H9 (cell line): ENCODE data around the gene HPS4. TPM values are rescaled to one million over a fixed set of nuclear protein-coding genes. Genes with fewer than 3 reads are reported as not detected.

Source experiments
- DNase-seq: peaks from one replicate; pipeline ENCODE4 v3.0.0-alpha.2; 2017
- H2AFZ ChIP-seq: one replicate; pipeline ENCODE4 v1.6.1; 2013; ENCODE audit warnings: mild to moderate bottlenecking, low read length, control low read depth, moderate library complexity
- H2AK5ac ChIP-seq: 2 replicates; pipeline ENCODE4 v1.6.1; 2013; ENCODE audit warnings: low read length, control low read depth, mixed read lengths; ENCODE audit not compliant: insufficient read length
- H2BK120ac ChIP-seq: one replicate; pipeline ENCODE4 v1.6.1; 2013; ENCODE audit warnings: low read depth, mild to moderate bottlenecking, low read length, control low read depth, inconsistent platforms; ENCODE audit not compliant: poor library complexity, severe bottlenecking
- H2BK12ac ChIP-seq: 2 replicates; pipeline ENCODE4 v1.6.1; 2013; ENCODE audit warnings: low read length, control low read depth, mixed read lengths, low read depth; ENCODE audit not compliant: insufficient read length
- H2BK15ac ChIP-seq: 2 replicates; pipeline ENCODE4 v1.6.1; 2013; ENCODE audit warnings: low read depth, low read length, control low read depth
- H2BK20ac ChIP-seq: one replicate; pipeline ENCODE4 v1.6.1; 2013; ENCODE audit warnings: low read depth, mild to moderate bottlenecking, low read length, control low read depth, inconsistent platforms; ENCODE audit not compliant: poor library complexity, severe bottlenecking
- H2BK5ac ChIP-seq: 2 replicates; pipeline ENCODE4 v1.6.1; 2013; ENCODE audit warnings: low read length, control low read depth, mixed read lengths; ENCODE audit not compliant: insufficient read length
- H3K14ac ChIP-seq: 2 replicates; pipeline ENCODE4 v1.6.1; 2013; ENCODE audit warnings: low read length, control low read depth; ENCODE audit not compliant: insufficient read depth
- H3K18ac ChIP-seq: 2 replicates; pipeline ENCODE4 v1.6.1; 2013; ENCODE audit warnings: low read depth, mild to moderate bottlenecking, mixed read lengths, low read length, control low read depth; ENCODE audit not compliant: insufficient read length
- H3K23ac ChIP-seq: 2 replicates; pipeline ENCODE4 v1.6.1; 2013; ENCODE audit warnings: low read length, control low read depth, mixed read lengths, low read depth; ENCODE audit not compliant: insufficient read length
- H3K23me2 ChIP-seq: 2 replicates; pipeline ENCODE4 v1.6.1; 2013; ENCODE audit warnings: low read depth, mild to moderate bottlenecking, mixed read lengths, low read length, control low read depth; ENCODE audit not compliant: insufficient read length, poor library complexity, severe bottlenecking
- H3K27ac ChIP-seq: 2 replicates; pipeline ENCODE4 v1.5.1; 2013; ENCODE audit warnings: low read length, control low read depth, mixed read lengths, low read depth; ENCODE audit not compliant: insufficient read length
- H3K27me3 ChIP-seq: 2 replicates; pipeline ENCODE4 v1.6.1; 2013; ENCODE audit warnings: low read length, control low read depth, inconsistent platforms; ENCODE audit not compliant: insufficient read depth
- H3K4ac ChIP-seq: 2 replicates; pipeline ENCODE4 v1.6.1; 2013; ENCODE audit warnings: low read depth, mild to moderate bottlenecking, control low read depth, inconsistent platforms, low read length, moderate library complexity
- H3K4me1 ChIP-seq: 2 replicates; pipeline ENCODE4 v1.6.1; 2013; ENCODE audit warnings: low read length, control low read depth, inconsistent platforms; ENCODE audit not compliant: insufficient read depth
- H3K4me2 ChIP-seq: 2 replicates; pipeline ENCODE4 v1.6.1; 2013; ENCODE audit warnings: low read length, control low read depth, mixed read lengths; ENCODE audit not compliant: insufficient read length, insufficient read depth
- H3K56ac ChIP-seq: 2 replicates; pipeline ENCODE4 v1.6.1; 2013; ENCODE audit warnings: low read depth, mild to moderate bottlenecking, mixed read lengths, low read length, control low read depth; ENCODE audit not compliant: insufficient read length
- H3K79me1 ChIP-seq: 2 replicates; pipeline ENCODE4 v1.6.1; 2013; ENCODE audit warnings: low read depth, mild to moderate bottlenecking, moderate library complexity, low read length, control low read depth, inconsistent platforms; ENCODE audit not compliant: insufficient read depth, poor library complexity, severe bottlenecking
- H3K79me2 ChIP-seq: 2 replicates; pipeline ENCODE4 v1.6.1; 2013; ENCODE audit warnings: low read length, control low read depth, inconsistent platforms; ENCODE audit not compliant: insufficient read depth
- H3K9ac ChIP-seq: 2 replicates; pipeline ENCODE4 v1.6.1; 2013; ENCODE audit warnings: low read length, control low read depth, mixed read lengths; ENCODE audit not compliant: insufficient read length; ENCODE audit errors: extremely low read depth
- H3K9me3 ChIP-seq: one replicate; pipeline ENCODE4 v1.6.1; 2013; ENCODE audit warnings: low read depth, low read length, inconsistent platforms; ENCODE audit not compliant: control insufficient read depth
- H3T11ph ChIP-seq: one replicate; pipeline ENCODE4 v1.6.1; 2013; ENCODE audit warnings: mild to moderate bottlenecking, low read length, control low read depth, inconsistent platforms
- H4K20me1 ChIP-seq: one replicate; pipeline ENCODE4 v1.6.1; 2013; ENCODE audit not compliant: control insufficient read depth, insufficient read length, insufficient read depth
- H4K5ac ChIP-seq: 2 replicates; pipeline ENCODE4 v1.6.1; 2013; ENCODE audit warnings: low read depth, mild to moderate bottlenecking, mixed read lengths, low read length, control low read depth; ENCODE audit not compliant: insufficient read length
- H4K8ac ChIP-seq: replicated peaks from 2 replicates; pipeline ENCODE4 v1.6.1; 2013; ENCODE audit warnings: low read length, control low read depth, mixed read lengths, low read depth; ENCODE audit not compliant: insufficient read length
- H4K91ac ChIP-seq: 2 replicates; pipeline ENCODE4 v1.6.1; 2013; ENCODE audit warnings: low read depth, mild to moderate bottlenecking, moderate library complexity, mixed read lengths, low read length, control low read depth; ENCODE audit not compliant: insufficient read length
- H3K27ac Mint-ChIP-seq, 3 experiments: 2 replicates in 2 of 3; 3 replicates in 1 of 3; pipeline ENCODE4 v1.8.0; 2020 to 2021; ENCODE audit warnings: mixed read lengths in 3 of 3, mild to moderate bottlenecking in 1 of 3, moderate library complexity in 1 of 3
- H3K27me3 Mint-ChIP-seq: 2 replicates; pipeline ENCODE4 v1.8.0; 2021; ENCODE audit warnings: low read depth, mild to moderate bottlenecking, moderate library complexity, mixed read lengths
- H3K36me3 Mint-ChIP-seq, 3 experiments: 2 replicates in 2 of 3; 3 replicates in 1 of 3; pipeline ENCODE4 v1.8.0; 2020 to 2021; ENCODE audit warnings: low read depth in 3 of 3, mixed read lengths in 3 of 3; ENCODE audit not compliant: insufficient read depth in 1 of 3
- H3K4me1 Mint-ChIP-seq, 2 experiments: 2 replicates each; pipeline ENCODE4 v1.8.0; 2020; ENCODE audit warnings: mixed read lengths in 2 of 2
- H3K4me3 Mint-ChIP-seq, 2 experiments: 2 replicates in 1 of 2; 3 replicates in 1 of 2; pipeline ENCODE4 v1.8.0; 2020 to 2021; ENCODE audit warnings: mild to moderate bottlenecking in 2 of 2, mixed read lengths in 2 of 2, moderate library complexity in 1 of 2
- H3K9me3 Mint-ChIP-seq, 2 experiments: 2 replicates in 1 of 2; 3 replicates in 1 of 2; pipeline ENCODE4 v1.8.0; 2020; ENCODE audit warnings: mild to moderate bottlenecking in 2 of 2, mixed read lengths in 2 of 2, moderate library complexity in 1 of 2
- WGBS: extraction: QIAGEN DNeasy Blood & Tissue Kit; methylation state at CpG from one replicate; pipeline ENCODE4 v1.1.7; 2013; ENCODE audit warnings: missing lambda C conversion rate, low lambda C conversion rate, mixed read lengths; ENCODE audit not compliant: insufficient read length; ENCODE audit errors: extremely low coverage; 5-methylcytosine and 5-hydroxymethylcytosine counted together
- total RNA-seq: library from RNA; stranded (reverse); gene quantifications from 2 replicates; pipeline ENCODE4 v1.2.1, GENCODE V29; 2021
- TF ChIP-seq, protein P1 (sequence below): fragments of 200-600 bp; sonication (generic); conservative IDR thresholded peaks from 3 replicates; pipeline ENCODE4 v1.8.0; 2021; ENCODE audit warnings: antibody characterized with exemption, mild to moderate bottlenecking

Gene HPS4
- total RNA-seq, 1 experiment from 2014 or later, result 26.2 TPM

DNA sequence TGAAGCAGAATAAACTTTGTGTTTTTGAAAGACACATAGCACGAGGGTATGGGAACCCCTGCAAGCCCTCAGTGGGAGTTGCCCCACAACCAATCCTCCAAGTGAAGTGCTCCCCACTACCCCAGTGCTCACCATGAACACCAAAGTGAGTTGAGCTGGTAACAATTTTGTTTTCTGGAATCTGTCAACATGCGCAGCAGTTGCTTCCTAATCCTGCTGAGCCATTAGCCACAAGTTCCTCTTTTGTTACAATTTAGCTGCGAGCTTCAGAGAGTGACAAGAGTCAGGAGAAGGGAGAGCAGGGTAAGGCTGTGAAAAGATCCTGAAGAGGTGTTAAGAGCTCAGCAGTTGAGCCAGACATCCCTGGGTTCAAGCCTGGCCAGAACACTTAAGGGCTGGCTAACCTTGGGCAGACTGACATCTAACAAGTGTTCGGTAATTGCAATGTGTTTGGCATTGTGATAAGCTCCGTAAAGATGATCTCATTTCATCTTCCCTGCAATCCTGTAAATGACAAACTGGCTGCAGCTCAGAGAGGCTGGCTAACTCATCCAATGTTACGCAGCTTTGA, 78.6 kb downstream of the HPS4 start:
- Histone ChIP-seq H3K56ac (no peak overlapping the region), H3K4ac (no peak overlapping the region), H2BK120ac (no peak overlapping the region), H3K4me2 (no peak overlapping the region), H4K5ac (no peak overlapping the region), H4K20me1 (no peaks in the 10 kb centered on the region), H3K23ac (no peak overlapping the region), H3K9ac (no peak overlapping the region), H3K9me3 (no peaks in the 10 kb centered on the region), H3K4me1 (peaks cover 5% of the 10 kb centered on the region; the same call in 1 of the 2 replicates), H2AK5ac (no peak overlapping the region), H2BK5ac (no peak overlapping the region), H3T11ph (no peak overlapping the region), H3K79me2 (no peaks in the 10 kb centered on the region), H2AFZ (no peak overlapping the region), H3K27ac (no peak overlapping the region), H2BK20ac (no peak overlapping the region), H3K27me3 (no peaks in the 10 kb centered on the region), H3K79me1 (no peaks in the 10 kb centered on the region), H3K23me2 (no peaks in the 10 kb centered on the region), H2BK12ac (no peak overlapping the region), H2BK15ac (no peak overlapping the region), H3K18ac (no peak overlapping the region), H3K14ac (no peak overlapping the region), H4K8ac (no peak overlapping the region), H4K91ac (no peak overlapping the region)
- Mint-ChIP-seq H3K4me1 (peaks cover 7 to 14% of the 10 kb centered on the region in 2 experiments), H3K27ac (no peak overlapping the region), H3K36me3 (no peaks in the 10 kb centered on the region), H3K4me3 (no peak overlapping the region), H3K9me3 (no peaks in the 10 kb centered on the region), H3K27me3 (peaks cover 5% of the 10 kb centered on the region)
- WGBS, result no CpG with 5 or more reads among the region's 6 CpGs
- TF ChIP-seq, protein P1, sequence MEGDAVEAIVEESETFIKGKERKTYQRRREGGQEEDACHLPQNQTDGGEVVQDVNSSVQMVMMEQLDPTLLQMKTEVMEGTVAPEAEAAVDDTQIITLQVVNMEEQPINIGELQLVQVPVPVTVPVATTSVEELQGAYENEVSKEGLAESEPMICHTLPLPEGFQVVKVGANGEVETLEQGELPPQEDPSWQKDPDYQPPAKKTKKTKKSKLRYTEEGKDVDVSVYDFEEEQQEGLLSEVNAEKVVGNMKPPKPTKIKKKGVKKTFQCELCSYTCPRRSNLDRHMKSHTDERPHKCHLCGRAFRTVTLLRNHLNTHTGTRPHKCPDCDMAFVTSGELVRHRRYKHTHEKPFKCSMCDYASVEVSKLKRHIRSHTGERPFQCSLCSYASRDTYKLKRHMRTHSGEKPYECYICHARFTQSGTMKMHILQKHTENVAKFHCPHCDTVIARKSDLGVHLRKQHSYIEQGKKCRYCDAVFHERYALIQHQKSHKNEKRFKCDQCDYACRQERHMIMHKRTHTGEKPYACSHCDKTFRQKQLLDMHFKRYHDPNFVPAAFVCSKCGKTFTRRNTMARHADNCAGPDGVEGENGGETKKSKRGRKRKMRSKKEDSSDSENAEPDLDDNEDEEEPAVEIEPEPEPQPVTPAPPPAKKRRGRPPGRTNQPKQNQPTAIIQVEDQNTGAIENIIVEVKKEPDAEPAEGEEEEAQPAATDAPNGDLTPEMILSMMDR, result no peak
- DNase-seq, result no peak
